NB4 (cell line): ENCODE measurements around the gene PDE6H.

Source experiments
- MYC ChIP-seq: IDR thresholded peaks from 2 replicates; pipeline ENCODE4 v1.6.1; 2011; ENCODE audit warnings: low read depth, low read length
- POLR2A ChIP-seq: IDR thresholded peaks from 2 replicates; pipeline ENCODE4 v1.6.1; 2011; ENCODE audit warnings: mild to moderate bottlenecking; ENCODE audit not compliant: insufficient read length; ENCODE audit errors: extremely low read depth
- TF ChIP-seq, protein P1 (sequence below): IDR thresholded peaks from one replicate; pipeline ENCODE4 v1.5.1; 2012; ENCODE audit warnings: low read depth, low read length
- TF ChIP-seq, protein P2 (sequence below): IDR thresholded peaks from 2 replicates; pipeline ENCODE4 v1.6.1; 2011; ENCODE audit warnings: low read depth, low read length

DNA sequence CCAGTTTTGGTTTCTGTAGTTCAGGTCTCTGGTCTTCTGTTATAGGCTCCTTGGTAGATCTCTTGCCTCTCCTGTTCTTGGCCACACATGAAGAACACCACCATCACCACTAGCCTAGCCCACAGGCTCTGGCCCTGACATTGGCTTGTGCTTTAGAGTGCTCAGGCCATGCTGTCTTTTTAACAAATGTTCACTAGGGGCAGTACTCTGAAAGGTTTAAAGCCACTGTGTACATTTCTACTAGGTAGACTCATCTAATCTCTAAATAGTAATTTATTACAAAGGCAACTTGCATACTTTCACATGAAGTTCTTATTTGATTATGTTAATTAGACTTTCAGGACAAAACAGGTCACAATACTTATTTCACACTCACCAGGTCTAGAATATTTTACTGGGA lies 38.3 kb downstream of the PDE6H start:
- TF ChIP-seq, protein P1, sequence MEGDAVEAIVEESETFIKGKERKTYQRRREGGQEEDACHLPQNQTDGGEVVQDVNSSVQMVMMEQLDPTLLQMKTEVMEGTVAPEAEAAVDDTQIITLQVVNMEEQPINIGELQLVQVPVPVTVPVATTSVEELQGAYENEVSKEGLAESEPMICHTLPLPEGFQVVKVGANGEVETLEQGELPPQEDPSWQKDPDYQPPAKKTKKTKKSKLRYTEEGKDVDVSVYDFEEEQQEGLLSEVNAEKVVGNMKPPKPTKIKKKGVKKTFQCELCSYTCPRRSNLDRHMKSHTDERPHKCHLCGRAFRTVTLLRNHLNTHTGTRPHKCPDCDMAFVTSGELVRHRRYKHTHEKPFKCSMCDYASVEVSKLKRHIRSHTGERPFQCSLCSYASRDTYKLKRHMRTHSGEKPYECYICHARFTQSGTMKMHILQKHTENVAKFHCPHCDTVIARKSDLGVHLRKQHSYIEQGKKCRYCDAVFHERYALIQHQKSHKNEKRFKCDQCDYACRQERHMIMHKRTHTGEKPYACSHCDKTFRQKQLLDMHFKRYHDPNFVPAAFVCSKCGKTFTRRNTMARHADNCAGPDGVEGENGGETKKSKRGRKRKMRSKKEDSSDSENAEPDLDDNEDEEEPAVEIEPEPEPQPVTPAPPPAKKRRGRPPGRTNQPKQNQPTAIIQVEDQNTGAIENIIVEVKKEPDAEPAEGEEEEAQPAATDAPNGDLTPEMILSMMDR, result no peak
- TF ChIP-seq POLR2A (no peak), MYC (no peak)
- TF ChIP-seq, protein P2, sequence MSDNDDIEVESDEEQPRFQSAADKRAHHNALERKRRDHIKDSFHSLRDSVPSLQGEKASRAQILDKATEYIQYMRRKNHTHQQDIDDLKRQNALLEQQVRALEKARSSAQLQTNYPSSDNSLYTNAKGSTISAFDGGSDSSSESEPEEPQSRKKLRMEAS, result no peak
